Mesodermal cell (in vitro differentiated cells): ENCODE results near the gene MYCBP2.
"Not testable (repeated sequence)": the region's sequence is repeated elsewhere in the genome, so short reads cannot be mapped to it uniquely, and the experiment has no call there.

Source experiments
- H3K27ac ChIP-seq: 2 replicates; pipeline ENCODE4 v1.7.0; 2013; ENCODE audit warnings: mild to moderate bottlenecking, low read depth, low read length, moderate library complexity; ENCODE audit not compliant: severe bottlenecking
- H3K36me3 ChIP-seq: 2 replicates; pipeline ENCODE4 v1.7.1; 2013; ENCODE audit warnings: mild to moderate bottlenecking, low read length, moderate library complexity; ENCODE audit not compliant: control insufficient read depth, insufficient read depth
- H3K4me1 ChIP-seq: one replicate; pipeline ENCODE4 v1.7.1; 2013; ENCODE audit warnings: mild to moderate bottlenecking, low read length; ENCODE audit not compliant: insufficient read depth, control insufficient read depth, poor library complexity, severe bottlenecking
- H3K4me3 ChIP-seq: 2 replicates; pipeline ENCODE4 v1.7.0; 2013; ENCODE audit warnings: low read length, control low read depth, mild to moderate bottlenecking; ENCODE audit not compliant: insufficient read depth, poor library complexity, severe bottlenecking; ENCODE audit errors: extremely low read depth
- H3K9me3 ChIP-seq: 2 replicates; pipeline ENCODE4 v1.7.1; 2013; ENCODE audit warnings: mild to moderate bottlenecking, low read length, moderate library complexity; ENCODE audit not compliant: control insufficient read depth
- WGBS, 2 experiments: methylation state at CpG; one replicate each; pipeline ENCODE4 v1.1.5; 2013; ENCODE audit warnings: missing lambda C conversion rate in 2 of 2; ENCODE audit not compliant: insufficient coverage in 2 of 2; 5-methylcytosine and 5-hydroxymethylcytosine counted together

The MYCBP2 gene

GRCh38 chr13:77359171-77359570 is 32.3 kb upstream of the MYCBP2 start:
- WGBS, 2 experiments, result 70 to 83% methylated on average over 2 to 3 of the region's 3 CpGs
- no peaks in the 10 kb centered on the region for H3K9me3 ChIP-seq
- no peaks in the 10 kb centered on the region for H3K4me1 ChIP-seq
- H3K36me3 ChIP-seq, result no peaks in the 10 kb centered on the region
- H3K27ac ChIP-seq, result no peak overlapping the region
- no peak overlapping the region for H3K4me3 ChIP-seq

GRCh38 chr13:77358001-77358400 is 31.1 kb upstream of the MYCBP2 start:
- Histone ChIP-seq H3K27ac (no peak overlapping the region), H3K9me3 (no peaks in the 10 kb centered on the region), H3K36me3 (no peaks in the 10 kb centered on the region), H3K4me3 (no peak overlapping the region), H3K4me1 (no peaks in the 10 kb centered on the region)
- 40 to 60% methylated on average over 1 of the region's 1 CpG for WGBS, 2 experiments

- Histone ChIP-seq H3K27ac (no peak overlapping the region), H3K9me3 (no peaks in the 10 kb centered on the region), H3K36me3 (no peaks in the 10 kb centered on the region), H3K4me1 (no peaks in the 10 kb centered on the region), H3K4me3 (no peak overlapping the region)
- WGBS, 2 experiments, result 50 to 83% methylated on average over 1 of the region's 2 CpGs
Measured at GRCh38 chr13:77356155-77356554, 29.3 kb upstream of the MYCBP2 start.

GRCh38 chr13:77353995-77354394 is 27.1 kb upstream of the MYCBP2 start:
- no peak overlapping the region for H3K27ac ChIP-seq
- H3K9me3 ChIP-seq, result no peaks in the 10 kb centered on the region
- 94% methylated on average over 2 of the region's 2 CpGs; no CpG with 5 or more reads in 1 of the 2 experiments for whole genome bisulfite sequencing, 2 experiments
- no peaks in the 10 kb centered on the region for H3K36me3 ChIP-seq
- no peak overlapping the region for H3K4me3 ChIP-seq
- H3K4me1 ChIP-seq, result no peaks in the 10 kb centered on the region

- Histone ChIP-seq H3K4me1 (no peaks in the 10 kb centered on the region), H3K4me3 (no peak overlapping the region), H3K9me3 (no peaks in the 10 kb centered on the region), H3K36me3 (no peaks in the 10 kb centered on the region), H3K27ac (no peak overlapping the region)
- 80 to 100% methylated on average over 1 of the region's 3 CpGs for WGBS, 2 experiments
Measured at GRCh38 chr13:77351315-77351714, 24.4 kb upstream of the MYCBP2 start.

- WGBS, 2 experiments, result no CpG with 5 or more reads among the region's 1 CpG
- no peak overlapping the region for H3K27ac ChIP-seq
- no peaks in the 10 kb centered on the region for H3K4me1 ChIP-seq
- no peaks in the 10 kb centered on the region for H3K36me3 ChIP-seq
- no peak overlapping the region for H3K4me3 ChIP-seq
- H3K9me3 ChIP-seq, result no peaks in the 10 kb centered on the region
Measured at GRCh38 chr13:77350811-77351210, 23.9 kb upstream of the MYCBP2 start.

GRCh38 chr13:77349365-77349764 is 22.5 kb upstream of the MYCBP2 start:
- H3K36me3 ChIP-seq, result no peaks in the 10 kb centered on the region
- H3K9me3 ChIP-seq, result no peaks in the 10 kb centered on the region
- WGBS, 2 experiments, result 89% methylated on average over 1 of the region's 1 CpG; no CpG with 5 or more reads in 1 of the 2 experiments
- no peak overlapping the region for H3K27ac ChIP-seq
- no peaks in the 10 kb centered on the region for H3K4me1 ChIP-seq
- no peak overlapping the region for H3K4me3 ChIP-seq

GRCh38 chr13:77347351-77347750 is 20.5 kb upstream of the MYCBP2 start:
- not testable (repeated sequence) for H3K4me3 ChIP-seq, H3K27ac ChIP-seq, H3K36me3 ChIP-seq, H3K4me1 ChIP-seq, H3K9me3 ChIP-seq
- 90 to 96% methylated on average over 2 to 3 of the region's 3 CpGs for WGBS, 2 experiments

GRCh38 chr13:77345150-77345780 is 18.4 kb upstream of the MYCBP2 start:
- Histone ChIP-seq H3K4me3 (no peak overlapping the region), H3K27ac (no peak overlapping the region), H3K4me1 (no peaks in the 10 kb centered on the region), H3K9me3 (no peaks in the 10 kb centered on the region), H3K36me3 (no peaks in the 10 kb centered on the region)
- 100% methylated on average over 1 of the region's 2 CpGs for WGBS, 2 experiments

GRCh38 chr13:77343841-77344240 is 16.9 kb upstream of the MYCBP2 start:
- WGBS, 2 experiments, result no CpG with 5 or more reads among the region's 4 CpGs
- H3K9me3 ChIP-seq, result no peaks in the 10 kb centered on the region

GRCh38 chr13:77339408-77339807 is 12.5 kb upstream of the MYCBP2 start:
- Histone ChIP-seq H3K4me1 (no peaks in the 10 kb centered on the region), H3K27ac (no peak overlapping the region), H3K9me3 (no peaks in the 10 kb centered on the region), H3K36me3 (no peaks in the 10 kb centered on the region), H3K4me3 (no peak overlapping the region)
- no CpG with 5 or more reads among the region's 2 CpGs for WGBS, 2 experiments

More at GRCh38 chr13:77343841-77344240, 16.9 kb upstream of the MYCBP2 start:
- no peak overlapping the region for H3K4me3 ChIP-seq
- no peak overlapping the region for H3K27ac ChIP-seq
- no peaks in the 10 kb centered on the region for H3K36me3 ChIP-seq
- no peaks in the 10 kb centered on the region for H3K4me1 ChIP-seq
